Sigmoid colon (tissue), 3 donors: Measurements from ENCODE around the gene HDAC6.

ENCODE experiments used
- CTCF ChIP-seq, 4 experiments: fragments of 450-650 bp in 3 of 4; fragments of 200-600 bp in 1 of 4; IDR thresholded peaks; one replicate each; pipeline ENCODE4 v1.5.1; 2016 to 2019; ENCODE audit warnings: antibody characterized with exemption in 4 of 4, mild to moderate bottlenecking in 3 of 4, moderate library complexity in 2 of 4
- POLR2A ChIP-seq, 2 donors: fragments of 450-650 bp; IDR thresholded peaks; one replicate each; pipeline ENCODE4 v1.6.1; 2016; ENCODE audit warnings: antibody characterized with exemption in 2 of 2, mild to moderate bottlenecking in 2 of 2, moderate library complexity in 2 of 2

- no peak for TF ChIP-seq POLR2A (IDR thresholded peaks at IDR 0.05)
- no peak for TF ChIP-seq CTCF (IDR thresholded peaks at IDR 0.05)
Observed at GRCh38 chrX:48753708-48754228, 48.1 kb upstream of the HDAC6 start.
